GM19452 (cell line): ENCODE data around the gene ZNF644.
"Not testable (repeated sequence)": the region's sequence is repeated elsewhere in the genome, so short reads cannot be mapped to it uniquely, and the experiment has no call there.

Source experiments
- ATAC-seq: cut with Tn5 transposase; IDR thresholded peaks from one replicate; pipeline ENCODE4 v1.9.1; 2021; ENCODE audit not compliant: unreplicated experiment

The ZNF644 gene

GRCh38 chr1:90928231-90928630 is 93.6 kb downstream of the ZNF644 start:
- not testable (repeated sequence) for ATAC-seq

- ATAC-seq = not testable (repeated sequence)
These were observed 94.2 kb downstream of the ZNF644 start for GRCh38 chr1:90927674-90928073.

GRCh38 chr1:90926971-90927370 is 94.9 kb downstream of the ZNF644 start:
- no peak for ATAC-seq

DNA sequence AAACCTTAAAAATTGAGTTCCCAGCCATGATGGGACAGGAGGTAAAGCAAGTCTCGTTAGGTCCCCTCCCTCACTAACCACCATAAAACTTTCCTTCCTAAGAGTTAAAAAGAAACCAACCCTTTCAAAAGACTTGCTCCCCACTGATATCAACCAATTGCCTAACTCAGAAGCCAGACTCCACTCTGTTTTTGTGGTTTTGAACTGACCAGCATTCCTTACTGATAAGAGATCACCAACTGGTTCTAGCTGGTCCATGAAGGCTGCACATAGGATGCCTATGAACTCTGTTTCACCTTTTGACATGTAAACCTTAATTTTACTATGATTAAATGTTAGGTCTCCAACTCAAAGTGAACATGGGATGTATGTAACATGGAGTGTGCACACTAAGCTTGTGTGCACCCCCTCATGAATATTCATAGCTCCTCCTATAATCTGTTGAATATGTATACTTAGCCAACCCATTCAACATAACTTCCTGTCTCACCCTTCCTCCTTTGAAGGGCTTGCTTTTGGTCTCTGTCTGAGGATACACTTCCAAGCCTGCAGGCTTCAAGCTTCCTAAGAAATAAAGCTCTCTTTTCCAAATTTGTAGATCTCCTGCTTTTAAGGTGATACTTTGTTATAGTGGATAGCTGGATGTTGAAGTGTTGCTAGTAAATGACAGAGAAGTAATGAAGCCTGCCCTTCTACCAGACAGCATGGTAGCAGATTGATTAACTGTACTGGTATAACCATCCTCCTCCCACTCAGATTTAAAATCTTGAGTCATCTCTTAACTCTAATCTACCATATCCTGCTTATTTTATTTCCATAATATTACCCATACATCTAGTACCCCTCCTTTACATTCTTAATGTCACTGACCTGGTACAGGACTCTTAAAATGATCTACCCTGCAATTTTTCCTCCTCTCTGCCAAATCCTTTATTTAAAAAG is 95.6 kb downstream of the ZNF644 start:
- ATAC-seq = no peak

GRCh38 chr1:90924982-90925381 is 96.9 kb downstream of the ZNF644 start:
- no peak for ATAC-seq

GRCh38 chr1:90922996-90923395 is 98.8 kb downstream of the ZNF644 start:
- ATAC-seq = no peak

DNA sequence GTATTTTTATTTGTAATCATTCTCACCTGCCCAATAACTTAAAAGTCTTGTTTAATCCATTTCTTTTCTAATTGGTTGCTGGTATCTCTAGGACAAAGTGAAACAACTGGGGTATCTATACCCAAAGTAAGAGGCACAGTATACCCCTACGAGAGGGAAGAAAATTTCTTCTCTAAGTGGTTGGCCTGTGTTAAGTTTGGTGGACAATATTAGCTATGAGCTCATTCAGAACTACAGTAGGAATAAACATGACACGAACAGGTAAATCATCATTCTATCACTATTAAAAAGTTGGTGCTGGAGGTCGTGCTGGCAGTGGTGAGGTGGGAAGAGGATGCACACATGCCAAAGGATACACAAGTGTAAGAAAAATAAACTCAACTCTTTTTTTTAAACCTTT is 99.6 kb downstream of the ZNF644 start:
- no peak for ATAC-seq

DNA sequence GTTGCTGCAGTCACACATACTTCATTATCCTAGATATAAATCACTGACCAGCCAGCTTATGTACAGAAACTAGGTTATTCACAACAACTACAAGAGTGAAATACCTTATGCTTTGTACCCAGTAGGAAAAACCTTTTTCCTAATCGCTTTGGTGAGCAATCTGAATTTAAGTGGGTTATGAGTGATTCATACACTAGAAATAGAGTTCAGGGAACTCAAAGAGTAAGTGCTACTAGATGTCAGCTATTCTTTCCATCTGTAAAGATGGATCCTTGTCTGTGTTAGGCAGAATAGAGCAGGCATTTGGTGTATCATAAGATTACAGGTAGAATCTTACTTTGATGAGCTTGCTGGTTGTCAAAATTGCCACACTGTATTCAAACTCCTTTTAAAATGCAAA is 101.9 kb downstream of the ZNF644 start:
- no peak for ATAC-seq

DNA sequence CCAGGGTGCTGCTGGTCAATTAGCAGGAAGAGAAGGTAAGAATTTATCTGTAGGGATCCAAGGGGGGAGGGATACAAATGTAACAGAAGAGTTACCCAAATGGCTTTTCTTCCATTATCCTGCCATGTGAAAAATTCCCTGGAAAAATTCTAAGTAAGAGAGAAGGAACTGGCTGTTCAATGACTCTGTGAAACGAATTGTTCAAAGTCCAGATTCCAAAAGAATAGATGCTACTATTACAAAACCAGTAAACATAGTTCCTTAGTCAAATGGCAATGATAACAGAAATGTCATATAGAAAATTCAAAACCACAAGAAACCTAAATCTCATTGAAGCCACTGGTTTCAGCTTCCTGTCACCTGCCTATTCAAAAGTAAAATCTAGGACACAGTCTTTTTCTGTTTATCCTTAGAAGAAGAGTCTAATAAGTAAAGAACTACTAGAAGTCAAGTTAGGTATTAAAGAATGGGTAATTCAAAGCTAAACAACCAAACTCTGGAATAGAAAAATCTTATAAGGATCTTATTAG is 102.6 kb downstream of the ZNF644 start:
- peak; percentile 59 for ATAC-seq

GRCh38 chr1:90911353-90911752 is 110.5 kb downstream of the ZNF644 start:
- ATAC-seq = no peak

DNA sequence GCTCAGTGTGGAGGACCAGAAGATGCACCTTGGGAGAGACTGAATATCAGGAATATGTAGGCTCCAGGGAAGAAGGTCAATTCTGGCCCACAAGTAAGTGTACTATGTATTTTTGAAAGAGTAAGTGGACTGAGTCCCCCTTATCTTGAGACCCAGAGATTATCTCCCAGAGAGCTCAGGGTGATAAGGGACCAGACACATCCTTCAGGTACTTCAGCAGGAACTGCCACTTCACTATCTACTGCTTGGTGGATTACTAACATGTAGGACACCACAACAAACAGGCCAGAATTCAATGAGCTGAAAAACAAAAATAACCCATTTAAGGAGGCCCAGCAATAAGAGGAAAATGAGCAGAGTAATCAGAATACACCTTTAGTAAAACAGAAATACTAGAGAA is 119.2 kb downstream of the ZNF644 start:
- ATAC-seq = no peak

DNA sequence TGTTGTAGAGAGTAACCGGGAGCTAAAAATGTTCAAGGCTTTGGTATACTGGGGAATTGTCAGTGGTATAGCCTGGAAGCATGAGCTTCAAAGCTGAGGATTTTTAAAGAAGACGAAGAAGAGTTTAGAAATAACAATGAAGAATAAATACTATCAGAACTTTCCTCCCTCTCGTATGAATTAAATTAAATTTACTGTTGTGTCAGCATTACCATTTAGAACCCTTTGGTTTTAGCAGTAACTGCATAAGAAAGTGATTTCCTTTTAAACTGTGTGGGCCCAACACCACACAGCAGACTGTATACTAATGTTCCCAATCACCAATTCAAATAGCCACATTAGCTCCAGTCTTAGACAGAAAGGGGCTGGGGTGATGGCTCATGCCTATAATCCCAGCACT is 122.6 kb downstream of the ZNF644 start:
- no peak for ATAC-seq

- not testable (repeated sequence) for ATAC-seq
These were observed 128.2 kb downstream of the ZNF644 start for GRCh38 chr1:90893679-90894078.

GRCh38 chr1:90892884-90893283 is 129.0 kb downstream of the ZNF644 start:
- not testable (repeated sequence) for ATAC-seq

GRCh38 chr1:90892196-90892595 is 129.6 kb downstream of the ZNF644 start:
- not testable (repeated sequence) for ATAC-seq

DNA sequence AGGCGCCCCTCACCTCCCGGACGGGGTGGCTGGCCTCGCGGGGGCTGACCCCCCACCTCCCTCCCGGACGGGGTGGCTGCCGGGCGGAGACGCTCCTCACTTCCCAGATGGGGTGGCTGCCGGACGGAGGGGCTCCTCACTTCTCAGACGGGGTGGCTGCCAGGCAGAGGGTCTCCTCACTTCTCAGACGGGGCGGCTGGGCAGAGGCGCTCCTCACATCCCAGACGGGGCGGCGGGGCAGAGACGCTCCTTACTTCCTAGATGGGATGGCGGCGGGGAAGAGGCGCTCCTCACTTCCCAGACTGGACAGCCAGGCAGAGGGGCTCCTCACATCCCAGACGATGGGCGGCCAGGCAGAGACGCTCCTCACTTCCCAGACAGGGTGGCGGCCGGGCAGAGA is 130.1 kb downstream of the ZNF644 start:
- not testable (repeated sequence) for ATAC-seq

DNA sequence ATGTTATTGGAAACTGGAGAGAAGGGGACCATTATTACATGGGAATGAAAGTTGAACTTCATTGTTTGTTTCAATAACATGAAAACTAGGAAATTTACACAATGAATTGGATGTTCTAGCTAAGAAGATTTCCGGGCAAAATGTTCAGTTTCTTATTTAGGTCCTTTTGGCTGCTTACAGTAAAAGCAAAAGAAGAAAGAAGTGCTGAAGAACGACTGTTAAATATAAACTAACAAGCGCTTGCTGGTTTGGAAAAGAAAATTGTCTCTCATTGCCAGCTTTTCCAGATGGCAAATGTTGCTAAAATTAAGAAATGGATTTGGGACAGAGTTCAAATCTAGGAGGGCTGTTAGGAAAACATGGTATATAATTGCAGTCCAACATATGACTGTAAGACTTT is 139.6 kb downstream of the ZNF644 start:
- ATAC-seq = no peak

- ATAC-seq = no peak
These were observed 140.8 kb downstream of the ZNF644 start for GRCh38 chr1:90881034-90881433.

GRCh38 chr1:90879281-90879680 is 142.6 kb downstream of the ZNF644 start:
- ATAC-seq = no peak

- ATAC-seq = no peak
These were observed 145.7 kb downstream of the ZNF644 start for GRCh38 chr1:90876101-90876500.
